ENCODE data around the gene ABCB9.

ABCB9 gene

GRCh38 chr12:122982477-122982815, 16.2 kb upstream of the ABCB9 start:
- no peak for DNase-seq

GRCh38 chr12:122981587-122982476, 15.6 kb upstream of the ABCB9 start:
- DNase-seq, result no peak

- peak in 3 of 56 donors; percentile 53 to 56 (median 54) for DNase-seq
These were observed 14.8 kb upstream of the ABCB9 start for GRCh38 chr12:122981036-122981471.

GRCh38 chr12:122980183-122981035, 14.1 kb upstream of the ABCB9 start, which contains the start of gene ARL6IP4:
TSS of gene ARL6IP4 (plus strand) at chr12:122980681. CDS start at chr12:122981140, 459 bp downstream.
- peak in 38 of 56 donors; percentile 16 to 78 (median 54) for DNase-seq

- DNase-seq, result no peak
These were observed 13.6 kb upstream of the ABCB9 start for GRCh38 chr12:122979908-122980182.

- no peak for DNase-seq
These were observed 13.0 kb upstream of the ABCB9 start for GRCh38 chr12:122979001-122979907.

GRCh38 chr12:122978507-122978955, 12.3 kb upstream of the ABCB9 start:
- DNase-seq, result no peak

GRCh38 chr12:122977655-122978392, 11.6 kb upstream of the ABCB9 start:
- no peak for DNase-seq

- no peak for DNase-seq
These were observed 10.9 kb upstream of the ABCB9 start for GRCh38 chr12:122977153-122977552.

- no peak for DNase-seq
These were observed 10.3 kb upstream of the ABCB9 start for GRCh38 chr12:122976648-122976975.

GRCh38 chr12:122975790-122976647, 9.8 kb upstream of the ABCB9 start:
- DNase-seq, result peak in 1 of 56 donors; percentile 18

- peak; percentile 27 to 93 (median 83) for DNase-seq
These were observed 8.9 kb upstream of the ABCB9 start, which contains the start of gene OGFOD2 for GRCh38 chr12:122974892-122975789. TSS of gene OGFOD2 (plus strand) at chr12:122975244. CDS start at chr12:122975252, 8 bp downstream.

- peak; percentile 90 to 99 (median 97) for DNase-seq
These were observed 8.1 kb upstream of the ABCB9 start for GRCh38 chr12:122974274-122974891.

- DNase-seq, result peak in 9 of 56 donors; percentile 10 to 47 (median 33)
These were observed 3.4 kb upstream of the ABCB9 start for GRCh38 chr12:122969676-122970075.

GRCh38 chr12:122968104-122968503, 1.8 kb upstream of the ABCB9 start:
- DNase-seq, result no peak

- no peak for DNase-seq
These were observed 684 bp upstream of the ABCB9 start for GRCh38 chr12:122966743-122967550.

- peak in 3 of 56 donors; percentile 15 to 29 (median 22) for DNase-seq
These were observed 927 bp downstream of the ABCB9 start for GRCh38 chr12:122965321-122965751.

Data from amygdala (tissue), 56 donors.